ACC112 (cell line): Measurements from ENCODE around the gene TSC22D4.

Experiments used
- H2AFZ ChIP-seq: fragments of 200-600 bp; sonication (generic); one replicate; pipeline ENCODE4 v1.6.0; 2017; ENCODE audit warnings: antibody characterized with exemption, low read length; ENCODE audit not compliant: unreplicated experiment
- H3K27ac ChIP-seq: fragments of 200-600 bp; sonication (generic); 2 replicates; pipeline ENCODE4 v1.5.1; 2014; ENCODE audit warnings: low read depth, mild to moderate bottlenecking, antibody characterized with exemption, low read length, moderate library complexity
- H3K27me3 ChIP-seq: fragments of 200-600 bp; sonication (generic); 2 replicates; pipeline ENCODE4 v1.6.1; 2014; ENCODE audit warnings: mild to moderate bottlenecking, antibody characterized with exemption, low read length, moderate library complexity, mixed read lengths; ENCODE audit not compliant: insufficient read depth
- H3K36me3 ChIP-seq: fragments of 200-600 bp; sonication (generic); 2 replicates; pipeline ENCODE4 v1.6.1; 2016; ENCODE audit warnings: mild to moderate bottlenecking, antibody characterized with exemption, low read length, moderate library complexity, mixed read lengths; ENCODE audit not compliant: insufficient read depth
- H3K4me1 ChIP-seq: fragments of 200-600 bp; sonication (generic); one replicate; pipeline ENCODE4 v1.6.1; 2016; ENCODE audit warnings: low read length, mixed read lengths; ENCODE audit not compliant: insufficient read depth, unreplicated experiment, control insufficient read depth
- H3K4me3 ChIP-seq: fragments of 200-600 bp; sonication (generic); 2 replicates; pipeline ENCODE4 v1.5.1; 2014; ENCODE audit warnings: mild to moderate bottlenecking, low read depth, low read length
- H3K79me2 ChIP-seq: fragments of 200-600 bp; sonication (generic); one replicate; pipeline ENCODE4 v1.6.0; 2016; ENCODE audit warnings: low read length; ENCODE audit not compliant: control insufficient read depth, unreplicated experiment, insufficient read depth

TSC22D4 gene

DNA sequence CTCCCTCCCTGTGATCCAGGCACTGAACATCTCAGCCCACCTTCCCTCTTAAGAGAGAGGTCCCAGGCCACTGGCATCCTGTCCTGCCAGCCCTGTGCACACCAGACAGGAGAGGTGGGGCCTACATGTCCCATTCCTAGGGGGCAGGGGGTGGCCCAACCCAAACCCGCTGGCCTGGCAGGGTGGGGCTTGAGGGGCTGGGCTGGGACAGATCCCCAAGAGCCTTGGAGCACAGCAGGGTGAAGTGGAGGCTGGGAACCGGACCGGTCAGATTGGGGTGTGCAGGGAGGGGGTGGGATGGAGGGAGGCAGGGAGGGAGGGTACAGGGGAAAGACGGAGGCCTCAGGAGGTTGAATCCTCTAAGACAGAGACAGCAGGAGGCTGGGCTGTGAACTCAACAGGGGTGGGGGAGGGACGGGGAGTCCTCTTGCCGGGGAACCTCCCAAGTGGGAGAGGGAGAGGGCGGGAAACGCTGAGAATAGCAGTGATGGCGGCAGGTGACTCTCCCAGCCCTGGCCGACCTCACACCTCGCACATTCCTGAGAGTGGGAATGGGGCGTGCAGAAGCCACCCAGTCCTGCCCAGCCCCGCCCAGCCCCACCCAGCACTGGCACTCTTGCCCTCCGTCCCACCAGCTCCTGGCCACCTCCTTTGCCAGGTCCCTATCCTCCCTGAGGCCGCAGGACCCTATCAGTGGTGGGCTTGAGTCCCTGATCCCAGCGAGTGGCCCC, 6.7 kb downstream of the TSC22D4 start:
- Histone ChIP-seq H3K27ac (0 out of 2 replicates have a peak overlapping the region, but pooled peaks have one; percentile 60), H3K4me1 (peaks cover 35% of the 10 kb centered on the region), H2AFZ (no peak overlapping the region), H3K27me3 (no peaks in the 10 kb centered on the region), H3K36me3 (no peaks in the 10 kb centered on the region; the same call in 1 of the 2 replicates), H3K79me2 (peaks cover 36% of the 10 kb centered on the region), H3K4me3 (no peak overlapping the region)

- no peak overlapping the region for H3K4me3 ChIP-seq
- peaks cover 24% of the 10 kb centered on the region for H3K79me2 ChIP-seq
- H2AFZ ChIP-seq, result no peak overlapping the region
- H3K27me3 ChIP-seq, result no peaks in the 10 kb centered on the region
- H3K27ac ChIP-seq, result no peak overlapping the region
- H3K36me3 ChIP-seq, result no peaks in the 10 kb centered on the region; the same call in 1 of the 2 replicates
- peaks cover 26% of the 10 kb centered on the region for H3K4me1 ChIP-seq
These were observed 8.0 kb downstream of the TSC22D4 start for GRCh38 chr7:100471021-100471420.

DNA sequence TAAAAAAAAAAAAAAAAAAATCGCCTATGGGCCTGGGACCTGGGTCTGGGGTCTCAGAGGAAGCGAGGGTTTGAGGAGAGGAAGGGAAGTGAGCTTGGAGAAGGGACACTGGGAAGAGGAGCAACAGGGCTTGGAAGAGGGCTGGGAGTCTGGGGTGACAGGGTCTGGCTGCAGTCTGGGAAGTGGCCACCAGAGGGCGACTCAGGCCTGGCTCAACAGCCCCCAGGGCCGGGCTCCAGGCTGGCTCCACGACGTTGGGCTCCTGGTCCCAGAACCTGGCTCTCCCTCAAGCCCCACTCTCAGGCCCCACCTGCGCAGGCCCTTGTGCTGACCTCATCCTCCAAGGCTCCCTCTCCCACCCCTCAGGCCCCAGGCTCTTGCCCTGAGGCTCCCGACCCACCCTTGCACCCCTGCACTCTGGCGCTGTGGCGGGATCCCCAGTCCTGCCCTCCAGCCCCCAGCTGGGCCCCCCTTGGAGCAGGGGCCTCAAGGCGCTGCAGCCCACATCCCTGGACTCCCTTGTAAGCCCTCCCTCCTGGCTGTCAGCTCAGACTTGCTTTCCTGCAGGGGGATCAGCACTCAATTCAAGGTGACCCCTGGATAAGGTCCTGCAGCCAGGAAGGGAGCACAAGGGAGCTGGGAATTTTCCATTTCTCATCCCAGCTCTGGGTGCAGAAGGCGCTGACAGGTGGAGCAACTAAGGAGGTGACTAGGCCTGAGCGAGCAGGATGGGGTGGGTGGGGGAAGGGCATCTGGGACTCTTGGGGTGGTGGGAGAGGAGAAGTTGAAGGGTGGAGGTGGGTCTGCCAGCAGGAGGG, 9.6 kb downstream of the TSC22D4 start:
- Histone ChIP-seq H3K79me2 (peaks cover 8% of the 10 kb centered on the region), H3K4me1 (peaks cover 26% of the 10 kb centered on the region), H3K27me3 (no peaks in the 10 kb centered on the region), H3K36me3 (no peaks in the 10 kb centered on the region; the same call in 1 of the 2 replicates), H3K4me3 (no peak overlapping the region), H2AFZ (no peak overlapping the region), H3K27ac (no peak overlapping the region)

DNA sequence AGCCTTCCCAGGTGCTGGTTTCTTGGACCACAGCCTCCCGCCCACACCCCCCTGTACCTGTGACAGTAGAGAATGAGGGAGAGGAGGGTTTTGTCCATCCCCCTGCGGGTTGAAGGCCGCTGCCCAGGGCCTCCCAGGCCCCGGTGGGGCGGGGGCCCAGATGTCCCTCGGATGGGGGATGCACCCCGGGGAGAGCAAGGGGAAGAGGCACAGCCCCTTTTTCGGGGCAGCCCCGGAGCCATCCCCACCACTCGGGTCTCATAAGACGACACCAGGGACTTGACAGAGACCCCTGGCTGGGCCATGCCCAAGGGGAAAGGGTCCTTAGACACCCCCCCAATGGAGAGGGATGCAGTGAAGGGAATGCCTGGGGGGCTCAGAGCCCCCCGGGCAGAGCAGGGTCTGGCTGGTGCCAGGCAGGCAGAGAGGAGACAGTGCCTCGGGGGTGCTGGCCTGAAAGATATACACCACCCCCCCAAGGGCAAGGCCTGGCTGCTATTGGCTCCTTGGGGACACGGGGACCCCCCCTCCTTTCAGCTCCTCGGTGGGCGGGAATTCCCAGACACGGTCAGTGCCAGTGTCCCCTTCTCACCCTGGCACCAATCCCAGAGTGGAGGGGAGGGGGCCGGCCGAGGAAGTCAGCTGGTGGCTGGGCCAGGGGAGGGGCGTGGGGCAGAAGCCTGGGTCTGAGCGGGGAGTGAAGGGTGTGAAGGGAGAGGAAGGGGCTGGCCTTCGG, 11.2 kb downstream of the TSC22D4 start:
- Histone ChIP-seq H3K4me1 (peaks cover 34% of the 10 kb centered on the region), H2AFZ (no peak overlapping the region), H3K36me3 (no peaks in the 10 kb centered on the region; the same call in 1 of the 2 replicates), H3K79me2 (peaks cover 7% of the 10 kb centered on the region), H3K27ac (no peak overlapping the region), H3K27me3 (no peaks in the 10 kb centered on the region), H3K4me3 (no peak overlapping the region)

DNA sequence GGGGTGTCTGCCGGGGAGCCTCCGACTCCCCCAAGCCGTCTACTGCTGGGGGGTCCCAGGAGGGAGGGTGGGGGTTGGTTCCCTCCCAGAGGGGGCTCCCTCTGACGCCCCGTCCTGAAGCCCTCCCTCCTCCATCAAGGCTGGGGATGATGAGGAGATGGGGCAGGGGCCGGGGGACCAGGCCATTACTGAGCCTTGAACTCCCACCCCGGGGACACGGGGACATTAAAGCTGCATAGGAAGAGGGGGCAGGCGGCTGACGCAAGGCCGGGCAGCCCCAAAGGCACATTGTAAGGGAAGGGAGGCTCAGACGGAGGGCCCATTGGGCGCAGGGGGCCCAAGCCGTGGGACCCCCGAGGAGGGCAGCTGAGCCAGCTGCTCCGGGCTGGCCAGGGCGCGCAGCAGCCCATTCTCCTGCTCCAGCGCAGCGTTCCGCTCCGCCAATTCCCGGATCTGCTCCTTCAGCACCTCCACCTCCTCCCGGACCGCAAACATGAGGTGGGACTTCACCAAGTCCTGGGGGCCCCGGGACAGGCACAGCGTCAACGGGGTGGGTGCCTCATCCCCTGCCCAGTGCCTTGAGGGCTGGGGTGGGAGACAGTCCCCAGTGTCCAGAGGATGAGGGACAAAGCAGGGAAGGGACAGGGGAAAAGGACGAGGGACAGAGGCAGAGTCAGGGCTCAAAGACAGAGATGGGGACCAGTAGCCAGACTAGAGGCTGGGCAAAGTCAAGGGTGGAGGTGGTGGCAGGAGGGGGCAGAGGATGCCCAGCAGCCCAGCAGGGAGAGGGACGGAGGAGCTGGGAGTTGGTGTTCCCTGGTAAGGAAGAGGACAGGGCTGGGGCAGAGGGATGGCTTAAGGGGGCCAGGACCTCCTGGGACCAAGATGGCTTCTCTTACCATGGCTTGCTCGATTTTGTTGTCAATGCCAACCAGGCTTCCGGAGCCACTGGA, 12.1 kb downstream of the TSC22D4 start:
- Histone ChIP-seq H3K79me2 (peaks cover 2% of the 10 kb centered on the region), H3K4me3 (no peak overlapping the region), H3K27ac (no peak overlapping the region), H3K4me1 (peaks cover 25% of the 10 kb centered on the region), H3K36me3 (no peaks in the 10 kb centered on the region; the same call in 1 of the 2 replicates), H3K27me3 (no peaks in the 10 kb centered on the region), H2AFZ (no peak overlapping the region)

- Histone ChIP-seq H3K27me3 (no peaks in the 10 kb centered on the region), H3K4me3 (no peak overlapping the region), H3K27ac (no peak overlapping the region), H2AFZ (no peak overlapping the region), H3K36me3 (no peaks in the 10 kb centered on the region; the same call in 1 of the 2 replicates), H3K4me1 (peaks cover 25% of the 10 kb centered on the region), H3K79me2 (no peaks in the 10 kb centered on the region)
These were observed 13.2 kb downstream of the TSC22D4 start for GRCh38 chr7:100465702-100466311.

GRCh38 chr7:100465299-100465698, 13.7 kb downstream of the TSC22D4 start:
- Histone ChIP-seq H3K27ac (no peak overlapping the region), H3K4me3 (no peak overlapping the region), H3K4me1 (peaks cover 25% of the 10 kb centered on the region), H3K36me3 (no peaks in the 10 kb centered on the region; the same call in 1 of the 2 replicates), H2AFZ (no peak overlapping the region), H3K27me3 (no peaks in the 10 kb centered on the region), H3K79me2 (no peaks in the 10 kb centered on the region)

DNA sequence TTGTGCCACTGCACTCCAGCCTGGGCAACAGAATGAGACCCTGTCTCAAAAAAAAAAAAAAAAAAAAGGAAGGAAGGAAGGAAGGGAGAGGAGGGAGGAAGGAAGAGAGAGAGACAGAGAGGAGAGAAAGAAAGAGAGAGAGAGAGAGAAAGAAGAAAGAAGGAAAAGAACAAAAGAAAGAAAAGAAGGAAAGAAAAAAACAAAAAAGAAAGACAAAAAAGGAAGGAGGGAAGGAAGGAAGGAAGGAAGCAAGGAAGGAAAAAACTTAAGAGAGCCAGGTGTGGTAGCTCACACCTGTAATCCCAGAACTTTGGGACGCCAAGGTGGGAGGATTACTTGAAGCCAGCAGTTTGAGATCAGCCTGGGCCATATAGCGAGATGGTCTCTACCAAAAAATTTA, 14.2 kb downstream of the TSC22D4 start:
- Histone ChIP-seq H3K27ac (no peak overlapping the region), H3K36me3 (no peaks in the 10 kb centered on the region; the same call in 1 of the 2 replicates)

GRCh38 chr7:100464210-100464660, 14.8 kb downstream of the TSC22D4 start, which contains the start of gene SPACDR:
Gene SPACDR (minus strand): TSS chr7:100464260. CDS start chr7:100464025, 235 bp downstream.
- Histone ChIP-seq H3K27me3 (no peaks in the 10 kb centered on the region), H3K4me3 (no peak within 1 kb of the TSS), H2AFZ (no peak within 1 kb of the TSS), H3K4me1 (peaks cover 25% of the 10 kb centered on the region), H3K79me2 (no peaks in the 10 kb centered on the region), H3K36me3 (no peaks in the 10 kb centered on the region), H3K27ac (no peak within 1 kb of the TSS)

More for the DNA sequence above, 14.2 kb downstream of the TSC22D4 start:
- H3K79me2 ChIP-seq, result no peaks in the 10 kb centered on the region
- peaks cover 25% of the 10 kb centered on the region for H3K4me1 ChIP-seq
- H2AFZ ChIP-seq, result no peak overlapping the region
- no peaks in the 10 kb centered on the region for H3K27me3 ChIP-seq
- no peak overlapping the region for H3K4me3 ChIP-seq
